Common myeloid progenitor, CD34-positive (primary cell): ENCODE data around the gene NOP9.
A peak's percentile ranks its signal among the peaks of the same experiment; 100 is the strongest.

Experiments used
- CTCF ChIA-PET: fragments of 350-600 bp; sonication (Branson Sonifier 250); formaldehyde crosslinking; loops from one replicate; lab custom pipeline; 2021; ENCODE audit warnings: antibody characterized with exemption; lab: Charles Lee
- POLR2A ChIA-PET: fragments of 350-600 bp; sonication (Branson Sonifier 250); formaldehyde crosslinking; loops from one replicate; lab custom pipeline; 2021; ENCODE audit warnings: antibody characterized with exemption; lab: Charles Lee
- DNase-seq, 3 donors: peaks; one replicate each; pipeline versions ENCODE4 v3.0.0 to v3.0.0-alpha.2; 2013
- H3K27ac ChIP-seq, 2 experiments: 1 replicate in 1 of 2; 2 replicates in 1 of 2; pipeline ENCODE4 v1.7.0; 2013; ENCODE audit warnings: inconsistent platforms in 2 of 2, low read length in 2 of 2, mild to moderate bottlenecking in 2 of 2, low read depth in 1 of 2, moderate library complexity in 1 of 2; ENCODE audit not compliant: severe bottlenecking in 2 of 2, insufficient read depth in 1 of 2, poor library complexity in 1 of 2
- H3K27me3 ChIP-seq, 5 experiments: replicated peaks in 2 of 5; 1 replicate in 3 of 5; 2 replicates in 2 of 5; pipeline versions ENCODE4 v1.6.1 to v1.7.0; 2013; ENCODE audit warnings: low read length in 4 of 5, mild to moderate bottlenecking in 2 of 5, moderate library complexity in 2 of 5, inconsistent platforms in 1 of 5; ENCODE audit not compliant: insufficient read depth in 5 of 5, control insufficient read depth in 4 of 5
- H3K36me3 ChIP-seq, 4 experiments: 1 replicate in 2 of 4; 2 replicates in 2 of 4; pipeline versions ENCODE4 v1.6.1 to v1.7.0; 2013; ENCODE audit warnings: low read length in 3 of 4, control low read depth in 1 of 4, mild to moderate bottlenecking in 1 of 4; ENCODE audit not compliant: control insufficient read depth in 4 of 4, insufficient read depth in 4 of 4
- H3K4me1 ChIP-seq, 4 experiments: 1 replicate in 3 of 4; 2 replicates in 1 of 4; pipeline versions ENCODE4 v1.6.1 to v1.7.1; 2013; ENCODE audit warnings: low read length in 3 of 4, mild to moderate bottlenecking in 3 of 4, control low read depth in 1 of 4, inconsistent platforms in 1 of 4, moderate library complexity in 1 of 4; ENCODE audit not compliant: control insufficient read depth in 4 of 4, insufficient read depth in 4 of 4; ENCODE audit errors: control extremely low read depth in 1 of 4
- H3K4me3 ChIP-seq, 7 experiments: 1 replicate in 4 of 7; 2 replicates in 3 of 7; pipeline versions ENCODE4 v1.5.1 to v1.7.0; 2013; ENCODE audit warnings: mild to moderate bottlenecking in 7 of 7, low read length in 6 of 7, moderate library complexity in 6 of 7, inconsistent platforms in 2 of 7, low read depth in 2 of 7, control low read depth in 1 of 7; ENCODE audit not compliant: insufficient read depth in 4 of 7, control insufficient read depth in 1 of 7; ENCODE audit errors: extremely low read depth in 1 of 7
- H3K9me3 ChIP-seq, 5 experiments: 1 replicate in 4 of 5; 2 replicates in 1 of 5; pipeline versions ENCODE4 v1.6.1 to v1.7.1; 2013; ENCODE audit warnings: low read length in 4 of 5, mild to moderate bottlenecking in 2 of 5, inconsistent platforms in 1 of 5, low read depth in 1 of 5, moderate library complexity in 1 of 5; ENCODE audit not compliant: control insufficient read depth in 4 of 5, insufficient read depth in 2 of 5; ENCODE audit errors: control extremely low read depth in 1 of 5
- WGBS: methylation state at CpG from one replicate; pipeline ENCODE4 v1.1.5; 2013; ENCODE audit not compliant: insufficient coverage; 5-methylcytosine and 5-hydroxymethylcytosine counted together

The NOP9 gene

GRCh38 chr14:24308342-24309124 lies 8.9 kb downstream of the NOP9 start:
- H3K4me3 ChIP-seq: no peak overlapping the region
- POLR2A ChIA-PET: interaction anchor here (1.0 kb wide), 1 partner anchor 9 kb away, joined by 3 read pairs; the partner anchor contains the start of genes DHRS1 and NOP9
- CTCF ChIA-PET: interaction anchor here (1.2 to 19.1 kb wide), 20 partner anchors 9 to 163 kb away, joined by 3 to 391 read pairs (median 10); partner anchors contain the start of genes ADCY4, DHRS1, GMPR2 and IPO4
- H3K9me3 ChIP-seq: no peaks in the 10 kb centered on the region
- H3K4me1 ChIP-seq: peaks cover 11 to 58% (median 49%) of the 10 kb centered on the region in 4 experiments
- no peak overlapping the region for H3K27ac ChIP-seq
- no peak for DNase-seq
- peaks cover 18 to 54% (median 34%) of the 10 kb centered on the region in 4 experiments for H3K36me3 ChIP-seq
- no peaks in the 10 kb centered on the region for H3K27me3 ChIP-seq
- 96% methylated on average over 7 of the region's 7 CpGs for WGBS

GRCh38 chr14:24309538-24310264 lies 10.1 kb downstream of the NOP9 start, which contains the start of gene LTB4R2:
TSS of gene LTB4R2 (plus strand) at chr14:24310140. CDS start at chr14:24310665, 525 bp downstream.
- no peak for DNase-seq
- no peaks in the 10 kb centered on the region for H3K27me3 ChIP-seq
- ChIA-PET POLR2A (no interaction called here), CTCF (interaction anchor here (0.5 to 19.1 kb wide), 13 partner anchors 10 to 148 kb away, joined by 4 to 391 read pairs (median 29); partner anchors contain the start of genes ADCY4, DHRS1, IPO4 and IRF9)
- H3K9me3 ChIP-seq: no peaks in the 10 kb centered on the region
- H3K4me1 ChIP-seq: peaks cover 17 to 70% (median 61%) of the 10 kb centered on the region in 4 experiments
- WGBS: 95% methylated on average over 5 of the region's 5 CpGs
- peak within 1 kb of the TSS in 1 of 2 experiments; percentile 40 for H3K27ac ChIP-seq
- peak within 1 kb of the TSS in 6 of 7 experiments; percentile 17 to 68 (median 42) for H3K4me3 ChIP-seq
- peaks cover 10 to 42% (median 24%) of the 10 kb centered on the region in 4 experiments for H3K36me3 ChIP-seq

GRCh38 chr14:24310265-24310645 lies 10.6 kb downstream of the NOP9 start:
- Histone ChIP-seq H3K4me1 (peaks cover 19 to 75% (median 66%) of the 10 kb centered on the region in 4 experiments), H3K9me3 (no peaks in the 10 kb centered on the region), H3K27ac (peak overlapping the region in 1 of 2 experiments; percentile 40), H3K4me3 (peak overlapping the region in 6 of 7 experiments; percentile 6 to 68 (median 42)), H3K27me3 (no peaks in the 10 kb centered on the region), H3K36me3 (peaks cover 8 to 36% (median 19%) of the 10 kb centered on the region in 4 experiments)
- DNase-seq: peak in 1 of 3 donors; percentile 19
- 6% methylated on average over 4 of the region's 5 CpGs for WGBS
- ChIA-PET CTCF (interaction anchor here (0.5 to 19.1 kb wide), 15 partner anchors 10 to 149 kb away, joined by 3 to 391 read pairs (median 7); partner anchors contain the start of genes ADCY4, DHRS1, IRF9 and KHNYN), POLR2A (interaction anchor here (1.0 kb wide), 1 partner anchor 90 kb away, joined by 4 read pairs; no protein-coding TSS in a partner anchor)

GRCh38 chr14:24310646-24311604 lies 11.3 kb downstream of the NOP9 start, which contains the start of gene LTB4R:
TSS of gene LTB4R (plus strand) at chr14:24311502. CDS start at chr14:24315652, 4,150 bp downstream.
- CTCF ChIA-PET: interaction anchor here (0.9 to 19.1 kb wide), 14 partner anchors 11 to 149 kb away, joined by 3 to 391 read pairs (median 18); partner anchors contain the start of genes ADCY4, DHRS1, IRF9 and KHNYN
- POLR2A ChIA-PET: interaction anchor here (1.0 to 1.4 kb wide), 4 partner anchors 14 to 116 kb away, joined by 4 to 5 read pairs (median 5); partner anchors contain the start of gene TM9SF1

GRCh38 chr14:24311837-24312615 lies 12.4 kb downstream of the NOP9 start:
- ChIA-PET CTCF (interaction anchor here (0.8 to 19.1 kb wide), 7 partner anchors 12 to 150 kb away, joined by 3 to 391 read pairs (median 5); partner anchors contain the start of genes ADCY4, DHRS1, NOP9 and TINF2), POLR2A (interaction anchor here (1.2 to 1.4 kb wide), 3 partner anchors 13 to 117 kb away, joined by 5 read pairs; partner anchors contain the start of gene TM9SF1)
- peak in 1 of 3 donors; percentile 57 for DNase-seq
- Histone ChIP-seq H3K36me3 (peaks cover 0 to 19% (median 5%) of the 10 kb centered on the region in 4 experiments), H3K27me3 (no peaks in the 10 kb centered on the region), H3K27ac (peak overlapping the region in 1 of 2 experiments; percentile 36), H3K9me3 (no peaks in the 10 kb centered on the region), H3K4me3 (peak overlapping the region in 4 of 7 experiments; percentile 26 to 68 (median 58)), H3K4me1 (peaks cover 19 to 84% (median 71%) of the 10 kb centered on the region in 4 experiments)
- WGBS: no CpG with 5 or more reads among the region's 1 CpG

More at GRCh38 chr14:24310646-24311604, 11.3 kb downstream of the NOP9 start, which contains the start of gene LTB4R:
- 6% methylated on average over 99 of the region's 99 CpGs for WGBS
- Histone ChIP-seq H3K4me1 (peaks cover 19 to 79% (median 69%) of the 10 kb centered on the region in 4 experiments), H3K4me3 (peak within 1 kb of the TSS in 6 of 7 experiments; percentile 17 to 68 (median 42)), H3K36me3 (peaks cover 3 to 30% (median 12%) of the 10 kb centered on the region in 4 experiments), H3K27me3 (no peaks in the 10 kb centered on the region), H3K27ac (peak within 1 kb of the TSS in 1 of 2 experiments; percentile 50), H3K9me3 (no peaks in the 10 kb centered on the region)
- DNase-seq: peak; percentile 85 to 94 (median 88)
